Breast epithelium (tissue), 4 donors: ENCODE data around the gene TNFSF8. TPM values are rescaled to one million over a fixed set of nuclear protein-coding genes. Genes with fewer than 3 reads are reported as not detected.

ENCODE experiments used
- DNase-seq, 2 donors: peaks; one replicate each; pipeline ENCODE4 v3.0.0-alpha.2; 2019; ENCODE audit warnings: low spot score in 2 of 2
- H3K27ac ChIP-seq, 2 donors: fragments of 200-600 bp; sonication (generic) in 1 of 2; one replicate each; pipeline ENCODE4 v1.5.1; 2016 to 2019; ENCODE audit warnings: mild to moderate bottlenecking in 1 of 2
- H3K27me3 ChIP-seq, 2 donors: fragments of 200-600 bp; sonication (generic) in 1 of 2; one replicate each; pipeline versions ENCODE4 v1.5.1 to v1.6.0; 2017 to 2019; ENCODE audit warnings: control low read depth in 1 of 2, mild to moderate bottlenecking in 1 of 2
- H3K36me3 ChIP-seq: fragments of 200-600 bp; one replicate; pipeline ENCODE4 v1.5.1; 2019
- H3K4me1 ChIP-seq, 2 donors: fragments of 200-600 bp; sonication (generic); one replicate each; pipeline ENCODE4 v1.5.1; 2016 to 2019; ENCODE audit warnings: control low read depth in 1 of 2
- H3K4me3 ChIP-seq, 3 donors: fragments of 200-600 bp; sonication (generic); 1 replicate in 2 of 3; 2 replicates in 1 of 3; pipeline ENCODE4 v1.5.1; 2016 to 2019; ENCODE audit warnings: mild to moderate bottlenecking in 3 of 3, moderate library complexity in 2 of 3
- H3K9me3 ChIP-seq, 2 donors: fragments of 200-600 bp; sonication (generic) in 1 of 2; one replicate each; pipeline ENCODE4 v1.5.1; 2016 to 2019; ENCODE audit warnings: control low read depth in 1 of 2
- CTCF ChIP-seq, 3 donors: fragments of 450-650 bp; IDR thresholded peaks; one replicate each; pipeline ENCODE4 v1.5.1; 2016 to 2017; ENCODE audit warnings: antibody characterized with exemption in 3 of 3, mild to moderate bottlenecking in 3 of 3, moderate library complexity in 3 of 3
- POLR2A ChIP-seq: fragments of 450-650 bp; IDR thresholded peaks from one replicate; pipeline ENCODE4 v1.6.1; 2016; ENCODE audit warnings: antibody characterized with exemption, mild to moderate bottlenecking, moderate library complexity
- POLR2AphosphoS5 ChIP-seq, 3 donors: sonication (generic); formaldehyde crosslinking; IDR thresholded peaks; one replicate each; pipeline ENCODE4 v1.6.1; 2017; ENCODE audit warnings: antibody characterized with exemption in 3 of 3
- intact Hi-C: fragments of 100-400 bp; cut with DNase I; formaldehyde crosslinking; loops from one replicate; pipeline ENCODE4 v1.15.1; 2023; ENCODE audit warnings: low total_unique reads
- total RNA-seq, 3 donors: library from RNA; depleted of rRNA; stranded (reverse); fragments of >200 nt; gene quantifications; one replicate each; pipeline ENCODE4 v1.1.0, GENCODE V29; 2016

TNFSF8 gene
- total RNA-seq, 3 donors from 2014 or later: 2.6 to 9.8 (median 4.7) TPM

- H3K27ac ChIP-seq: no peak overlapping the region
- H3K4me1 ChIP-seq: no peaks in the 10 kb centered on the region
- DNase-seq: no peak
- H3K9me3 ChIP-seq: no peaks in the 10 kb centered on the region
- H3K27me3 ChIP-seq: no peaks in the 10 kb centered on the region
- H3K36me3 ChIP-seq: no peaks in the 10 kb centered on the region
- intact Hi-C loops: no loop called here
- H3K4me3 ChIP-seq: no peak overlapping the region
- no peak for TF ChIP-seq POLR2A
- TF ChIP-seq CTCF (IDR thresholded peaks at IDR 0.05): no peak
- no peak for TF ChIP-seq POLR2AphosphoS5 (IDR thresholded peaks at IDR 0.05)
These were observed 65.9 kb downstream of the TNFSF8 start for GRCh38 chr9:114864471-114864870.

- no peaks in the 10 kb centered on the region for H3K36me3 ChIP-seq
- TF ChIP-seq POLR2AphosphoS5 (IDR thresholded peaks at IDR 0.05) (no peak), POLR2A (no peak), CTCF (IDR thresholded peaks at IDR 0.05) (no peak)
- H3K4me3 ChIP-seq: no peak overlapping the region
- no peaks in the 10 kb centered on the region for H3K9me3 ChIP-seq
- DNase-seq: no peak
- H3K27me3 ChIP-seq: no peaks in the 10 kb centered on the region
- no peaks in the 10 kb centered on the region for H3K4me1 ChIP-seq
- intact Hi-C loops: no loop called here
- no peak overlapping the region for H3K27ac ChIP-seq
These were observed 68.3 kb downstream of the TNFSF8 start for GRCh38 chr9:114861922-114862605.

GRCh38 chr9:114861273-114861672, 69.1 kb downstream of the TNFSF8 start:
- Histone ChIP-seq H3K27me3 (no peaks in the 10 kb centered on the region), H3K9me3 (no peaks in the 10 kb centered on the region), H3K4me3 (no peak overlapping the region), H3K4me1 (no peaks in the 10 kb centered on the region), H3K27ac (no peak overlapping the region), H3K36me3 (no peaks in the 10 kb centered on the region)
- no peak for TF ChIP-seq POLR2AphosphoS5 (IDR thresholded peaks at IDR 0.05)
- TF ChIP-seq POLR2A: no peak
- no peak for TF ChIP-seq CTCF (IDR thresholded peaks at IDR 0.05)
- no peak for DNase-seq
- intact Hi-C loops: no loop called here

GRCh38 chr9:114860187-114860586, 70.2 kb downstream of the TNFSF8 start:
- no peaks in the 10 kb centered on the region for H3K4me1 ChIP-seq

More at GRCh38 chr9:114860187-114860586, 70.2 kb downstream of the TNFSF8 start:
- intact Hi-C loops: no loop called here
- no peak for TF ChIP-seq POLR2AphosphoS5 (IDR thresholded peaks at IDR 0.05)
- TF ChIP-seq CTCF (IDR thresholded peaks at IDR 0.05): no peak
- TF ChIP-seq POLR2A: no peak
- no peak overlapping the region for H3K27ac ChIP-seq
- no peak overlapping the region for H3K4me3 ChIP-seq
- no peaks in the 10 kb centered on the region for H3K27me3 ChIP-seq
- H3K36me3 ChIP-seq: no peaks in the 10 kb centered on the region
- H3K9me3 ChIP-seq: no peaks in the 10 kb centered on the region
- DNase-seq: no peak
